COLO668 (cell line): ENCODE results near the gene FARP1.

Experiments
- DNase-seq: peaks from one replicate; lab custom pipeline; 2025; ENCODE audit not compliant: unreplicated experiment; lab: John Stamatoyannopoulos, UW

FARP1 gene

DNA sequence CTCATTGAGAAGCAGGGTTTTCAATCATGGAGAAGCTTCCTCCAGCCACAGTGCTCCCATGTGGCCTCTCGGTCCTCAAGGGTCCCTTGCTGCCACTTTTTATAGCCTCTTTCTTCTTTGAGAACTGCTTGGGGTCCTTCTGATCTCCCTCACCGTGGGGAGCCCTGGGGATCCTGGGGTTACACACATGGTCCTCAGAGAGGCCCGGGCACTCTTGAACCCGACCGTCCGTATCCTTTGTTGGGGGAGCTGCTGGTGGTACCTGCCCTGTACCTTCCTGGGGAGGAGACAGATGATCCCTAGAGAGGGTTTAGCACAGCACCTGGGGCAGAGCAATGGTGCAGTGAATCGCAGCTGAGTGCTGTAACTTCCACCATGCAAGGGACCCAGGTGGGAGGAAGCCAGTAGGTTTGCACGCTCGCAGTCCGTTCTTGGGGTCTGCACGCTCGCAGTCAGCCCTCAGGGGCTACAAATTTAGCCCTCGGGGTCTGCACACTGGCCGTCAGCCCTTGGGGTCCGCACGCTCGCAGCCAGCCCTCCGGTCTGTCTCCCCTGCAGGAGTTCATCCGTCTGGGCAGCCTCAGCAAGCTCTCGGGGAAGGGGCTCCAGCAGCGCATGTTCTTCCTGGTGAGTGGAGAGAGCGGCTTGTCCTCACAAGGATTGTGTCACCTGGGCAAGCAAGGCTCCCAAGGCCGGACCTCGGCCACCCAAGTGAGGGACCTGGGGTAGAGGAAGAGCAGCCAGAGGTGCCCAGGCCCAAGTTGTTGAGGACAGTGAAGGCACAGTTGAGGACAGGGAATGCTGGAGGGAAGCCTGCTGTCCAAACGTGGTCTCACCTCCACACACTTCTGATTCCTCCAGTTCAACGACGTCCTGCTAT, 295.6 kb downstream of the FARP1 start:
- DNase-seq = no peak

DNA sequence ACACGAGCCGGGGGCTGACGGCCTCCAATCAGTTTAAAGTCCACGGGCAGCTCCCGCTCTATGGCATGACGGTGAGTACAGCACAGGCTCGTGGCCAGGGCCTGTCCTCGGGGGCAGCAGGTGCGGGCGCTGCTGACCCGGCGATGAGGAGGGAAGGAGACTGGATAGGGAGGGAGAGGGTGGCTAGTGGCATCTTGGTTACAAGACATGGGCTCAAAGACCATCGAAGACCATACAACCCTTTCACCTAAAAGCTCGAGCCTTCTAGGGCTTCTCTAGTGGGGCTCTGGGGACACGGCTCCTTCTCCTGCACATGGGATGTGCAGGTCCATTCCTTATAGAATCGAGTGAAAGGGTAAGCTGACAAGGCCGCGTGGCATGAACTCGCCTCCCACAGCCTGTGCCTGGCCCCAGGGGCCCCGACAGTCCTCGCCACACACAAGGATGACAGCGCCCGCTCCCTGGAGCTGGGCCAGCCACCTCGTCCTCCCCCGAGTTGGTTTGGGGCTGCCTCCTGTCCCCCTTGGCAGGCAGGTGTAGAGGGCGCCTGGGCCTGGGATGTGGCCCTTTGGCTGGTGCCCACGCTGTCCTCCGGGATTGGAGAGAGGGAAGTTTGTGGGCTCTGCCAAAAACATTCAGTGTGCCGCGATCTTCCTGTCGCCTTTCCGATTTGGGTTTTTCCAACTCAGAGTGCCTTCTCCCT, 296.4 kb downstream of the FARP1 start:
- no peak for DNase-seq

DNA sequence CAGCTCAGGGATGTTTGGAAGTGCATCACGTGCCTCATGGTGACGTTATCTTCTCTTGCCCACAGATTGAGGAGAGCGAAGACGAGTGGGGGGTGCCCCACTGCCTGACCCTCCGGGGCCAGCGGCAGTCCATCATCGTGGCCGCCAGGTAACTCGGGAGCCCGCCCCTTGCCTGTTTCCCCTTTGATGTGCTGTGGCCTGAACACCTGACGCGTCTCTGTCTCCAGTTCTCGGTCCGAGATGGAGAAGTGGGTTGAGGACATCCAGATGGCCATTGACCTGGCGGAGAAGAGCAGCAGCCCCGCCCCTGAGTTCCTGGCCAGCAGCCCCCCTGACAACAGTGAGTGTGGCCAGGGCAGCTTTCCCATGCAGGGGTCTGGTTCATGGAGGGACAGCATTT, 297.0 kb downstream of the FARP1 start:
- no peak for DNase-seq

DNA sequence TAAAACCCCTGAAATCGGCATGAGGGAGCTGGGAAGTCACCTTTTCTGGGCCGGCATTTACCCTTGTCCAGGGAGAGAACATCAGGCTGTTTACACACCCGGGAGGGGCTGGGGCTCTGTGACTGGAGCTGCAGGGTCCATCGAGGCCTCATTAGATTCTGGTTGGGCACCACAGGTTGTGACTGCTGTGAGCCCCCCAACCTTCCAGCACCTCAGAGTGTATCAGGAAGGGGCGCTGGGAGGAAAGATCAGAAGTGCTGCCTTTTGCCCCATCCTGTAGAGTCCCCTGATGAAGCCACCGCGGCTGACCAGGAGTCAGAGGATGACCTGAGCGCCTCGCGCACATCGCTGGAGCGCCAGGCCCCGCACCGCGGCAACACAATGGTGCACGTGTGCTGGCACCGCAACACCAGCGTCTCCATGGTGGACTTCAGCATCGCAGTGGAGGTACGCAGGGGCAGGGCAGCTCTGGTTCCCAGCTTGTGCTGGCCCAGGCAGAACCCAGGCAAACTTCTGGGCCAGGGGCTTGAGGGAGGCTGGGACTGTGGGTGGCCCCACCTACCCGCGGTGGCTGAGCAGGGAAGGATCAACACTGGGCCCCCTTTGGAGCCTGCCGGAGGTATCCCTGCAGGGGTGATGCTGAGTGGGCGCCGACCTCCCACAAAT, 297.6 kb downstream of the FARP1 start:
- DNase-seq = no peak

DNA sequence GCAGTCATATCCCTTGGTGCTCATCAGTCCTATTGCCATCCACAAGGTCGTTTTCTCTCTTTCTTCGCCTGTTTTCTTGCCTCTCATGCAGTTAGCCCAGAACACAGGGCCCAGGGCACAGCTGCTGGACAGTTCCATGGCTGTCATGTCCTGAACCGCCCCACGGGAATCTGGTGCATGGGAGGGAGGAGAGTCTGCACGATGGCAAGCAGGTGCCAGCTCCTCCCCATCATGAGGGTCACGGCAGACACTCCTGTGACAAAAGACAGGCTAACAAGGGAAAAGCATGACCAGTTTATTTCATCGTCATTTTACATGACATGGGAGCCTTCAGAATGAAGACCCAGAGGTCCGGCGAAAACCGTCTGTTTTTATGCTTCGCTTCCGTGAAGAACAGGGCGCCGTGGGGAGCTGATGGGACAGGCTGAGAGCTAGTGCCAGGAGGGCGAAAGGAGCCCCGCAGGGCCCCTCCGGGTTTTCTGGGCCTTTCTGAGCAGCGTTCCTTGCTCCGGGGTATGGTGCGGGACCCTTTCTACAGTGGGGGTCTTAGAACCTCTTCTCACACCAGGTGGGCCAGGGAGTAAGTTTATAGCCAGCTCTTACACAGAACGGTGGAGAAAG, 298.3 kb downstream of the FARP1 start:
- DNase-seq = no peak

DNA sequence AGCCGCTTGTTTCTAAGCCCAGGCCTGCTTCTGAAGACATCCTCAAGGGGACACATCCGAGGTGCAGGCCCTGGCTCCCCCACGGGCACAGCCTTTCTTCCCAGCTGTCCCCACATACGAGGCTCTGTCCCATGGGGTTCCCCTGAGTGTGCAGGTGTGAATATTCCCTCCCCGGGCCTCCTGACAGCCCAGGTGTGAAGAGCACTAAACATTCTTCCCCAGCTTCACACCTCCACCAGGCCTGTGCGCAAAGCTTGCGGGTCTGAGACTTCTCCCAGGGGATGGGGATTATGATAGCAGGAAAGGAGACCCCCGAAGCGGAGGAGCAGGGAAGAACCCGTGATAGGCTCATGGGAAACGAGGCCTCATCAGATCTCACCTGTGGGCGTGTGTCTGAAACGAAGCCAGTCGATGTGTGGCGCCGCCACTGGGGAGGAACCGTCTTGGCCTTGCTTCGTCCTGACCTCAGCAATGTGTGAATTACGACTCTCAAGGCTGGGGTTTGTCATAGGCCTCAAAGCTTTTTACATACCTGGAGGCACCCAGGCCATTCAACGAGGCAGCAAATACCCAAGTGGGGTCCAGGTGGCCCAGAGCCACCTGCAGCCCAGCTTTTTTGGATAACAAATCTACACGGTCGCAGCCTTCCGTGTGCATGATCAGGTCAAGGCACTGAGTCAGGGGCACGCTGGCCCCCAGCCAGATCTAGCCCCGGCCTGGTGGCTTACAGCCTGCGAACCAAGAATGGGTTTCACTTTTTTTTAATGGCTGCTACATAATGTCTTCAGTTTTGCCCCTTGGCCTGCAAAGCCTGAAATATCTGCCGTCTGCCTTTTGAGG, 299.7 kb downstream of the FARP1 start:
- no peak for DNase-seq

DNA sequence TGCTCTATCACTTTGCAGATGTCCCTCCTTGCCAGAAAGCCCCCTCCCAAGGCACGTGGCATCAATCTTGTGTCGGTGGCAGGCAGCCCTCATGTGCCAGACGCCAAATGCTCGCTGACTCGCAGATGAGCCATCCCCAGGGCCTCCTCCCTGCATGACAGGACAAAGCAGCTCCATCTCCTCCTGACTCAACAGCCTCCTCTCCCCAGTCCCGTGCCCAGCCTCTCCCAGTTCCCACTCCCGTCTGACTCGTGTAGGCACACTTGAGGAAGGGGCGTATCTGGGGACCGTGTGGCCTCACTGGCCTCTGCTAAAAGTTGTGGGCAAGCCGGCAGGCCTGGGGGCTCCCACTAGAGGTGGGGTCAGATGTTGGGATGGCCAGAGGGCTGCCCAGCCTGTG, 300.4 kb downstream of the FARP1 start:
- no peak for DNase-seq

DNA sequence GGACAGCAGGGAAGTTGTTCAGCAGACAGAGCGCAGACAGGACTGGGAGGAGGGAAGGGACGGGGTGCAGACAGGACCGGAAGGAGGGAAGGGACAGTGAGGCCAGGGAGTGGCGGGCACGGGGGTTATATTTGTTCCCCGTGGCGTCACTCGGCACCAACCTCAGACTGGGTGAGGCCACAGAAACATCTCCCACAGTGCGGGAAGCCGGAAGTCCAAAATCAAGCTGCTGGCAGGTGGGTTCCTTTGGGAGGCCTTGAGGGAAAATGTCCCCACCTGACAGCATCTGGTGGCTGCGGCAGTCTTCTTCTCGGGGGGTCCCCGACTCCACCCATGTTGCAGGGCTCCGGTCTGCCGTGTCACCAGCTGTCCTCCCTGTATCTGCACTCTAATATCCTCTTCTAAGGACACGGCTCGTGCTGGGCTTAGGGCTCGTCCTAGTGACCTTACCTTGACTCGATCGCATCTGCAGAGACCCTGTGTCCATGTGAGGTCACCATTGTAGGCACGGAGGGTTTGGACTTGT, 301.0 kb downstream of the FARP1 start:
- no peak for DNase-seq

DNA sequence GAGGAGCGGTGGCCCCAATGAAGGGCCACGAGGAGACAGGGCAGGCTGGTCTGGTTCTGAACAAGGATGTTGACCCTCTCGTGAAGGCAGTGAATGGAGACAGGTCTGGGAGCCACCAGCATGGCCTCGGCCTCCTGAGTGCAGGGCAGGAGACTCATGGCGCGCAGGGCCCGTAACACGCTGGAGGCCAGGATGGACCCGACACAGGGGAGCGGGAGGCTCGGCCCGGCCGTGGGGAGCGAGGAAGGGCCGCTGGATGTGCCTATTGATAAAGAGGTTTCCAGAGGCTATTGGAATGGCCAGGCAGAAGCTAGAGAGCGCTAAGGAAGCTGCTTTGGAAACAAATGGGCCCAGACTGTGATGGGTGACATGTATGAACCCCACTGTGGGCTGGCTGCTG, 301.5 kb downstream of the FARP1 start:
- no peak for DNase-seq

DNA sequence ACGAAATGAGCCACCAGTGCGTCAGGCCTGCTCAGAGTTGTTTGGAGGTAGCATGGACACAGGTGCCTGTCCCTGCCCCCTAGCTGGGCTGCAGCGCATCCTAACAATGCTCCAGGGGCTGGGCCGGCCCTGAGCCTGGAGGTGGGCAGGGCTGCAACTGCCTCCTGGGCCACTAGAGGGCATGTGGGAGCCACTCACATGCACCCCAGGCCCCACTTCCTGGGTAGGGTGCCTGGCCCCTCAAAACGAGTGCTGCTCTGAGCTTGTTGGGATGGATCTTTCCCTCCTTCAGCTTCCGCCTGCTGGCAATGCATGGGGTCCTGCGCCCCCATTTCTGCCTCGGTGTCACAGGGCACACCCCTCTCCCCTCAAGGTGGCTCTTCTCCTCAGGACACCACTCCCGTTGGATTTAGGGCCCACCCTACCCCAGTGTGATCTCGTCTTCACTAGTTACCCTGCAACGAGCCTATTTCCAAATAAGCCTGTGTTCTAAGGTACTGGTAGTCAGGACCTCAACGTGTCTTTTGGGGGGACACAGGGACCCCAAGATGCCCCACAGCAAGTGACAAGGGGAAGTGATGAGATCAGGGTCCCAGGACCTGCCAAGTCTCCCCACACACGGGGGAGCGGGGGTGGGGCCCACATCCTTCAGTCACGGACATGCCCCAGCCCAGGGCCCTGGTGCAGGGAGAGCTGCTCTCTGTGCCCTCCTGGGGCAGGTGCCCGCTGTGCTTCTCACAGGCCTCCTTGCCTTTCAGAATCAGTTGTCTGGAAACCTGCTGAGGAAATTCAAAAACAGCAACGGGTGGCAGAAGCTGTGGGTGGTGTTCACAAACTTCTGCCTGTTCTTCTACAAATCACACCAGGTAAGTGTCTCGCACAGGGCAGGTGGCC, 302.7 kb downstream of the FARP1 start:
- peak; percentile 85 for DNase-seq

DNA sequence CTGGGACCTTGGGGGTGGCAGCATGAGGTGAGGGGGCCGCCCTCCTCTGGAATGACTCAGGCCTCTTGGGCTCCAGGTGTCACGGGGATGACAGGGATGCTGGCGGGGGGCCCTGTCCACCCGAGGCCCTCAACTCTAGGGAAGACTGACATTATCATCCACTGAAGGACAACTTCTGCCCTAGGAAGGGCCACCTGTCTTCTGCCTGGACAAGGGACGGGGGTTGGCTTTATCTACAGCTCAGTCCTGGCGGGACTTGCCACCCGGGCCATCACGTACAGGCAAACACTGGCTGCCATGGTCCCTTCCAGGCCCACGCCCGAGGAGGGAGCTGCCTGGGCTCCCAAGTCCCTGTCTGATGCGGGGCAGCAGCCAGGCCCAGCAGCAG, 303.3 kb downstream of the FARP1 start:
- no peak for DNase-seq

DNA sequence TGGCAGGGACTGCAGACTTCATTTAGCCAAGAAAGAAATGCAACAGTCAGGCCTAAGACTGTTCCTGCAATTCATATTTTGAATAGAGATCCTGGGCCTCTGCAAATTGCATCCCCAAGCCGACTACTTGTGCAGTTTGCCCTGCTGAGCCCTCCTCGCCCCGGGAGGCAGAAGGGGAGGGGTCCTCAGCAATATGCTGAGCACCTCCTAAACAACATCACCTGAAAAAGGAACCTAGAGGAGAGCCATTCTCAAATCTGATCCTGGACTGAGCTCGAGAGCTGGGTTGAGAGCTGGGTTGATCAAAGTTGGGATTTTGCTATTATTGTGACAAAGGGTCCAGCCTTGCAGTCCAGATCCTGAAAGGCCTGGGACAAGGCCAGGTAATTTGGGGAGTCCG, 304.2 kb downstream of the FARP1 start:
- no peak for DNase-seq

DNA sequence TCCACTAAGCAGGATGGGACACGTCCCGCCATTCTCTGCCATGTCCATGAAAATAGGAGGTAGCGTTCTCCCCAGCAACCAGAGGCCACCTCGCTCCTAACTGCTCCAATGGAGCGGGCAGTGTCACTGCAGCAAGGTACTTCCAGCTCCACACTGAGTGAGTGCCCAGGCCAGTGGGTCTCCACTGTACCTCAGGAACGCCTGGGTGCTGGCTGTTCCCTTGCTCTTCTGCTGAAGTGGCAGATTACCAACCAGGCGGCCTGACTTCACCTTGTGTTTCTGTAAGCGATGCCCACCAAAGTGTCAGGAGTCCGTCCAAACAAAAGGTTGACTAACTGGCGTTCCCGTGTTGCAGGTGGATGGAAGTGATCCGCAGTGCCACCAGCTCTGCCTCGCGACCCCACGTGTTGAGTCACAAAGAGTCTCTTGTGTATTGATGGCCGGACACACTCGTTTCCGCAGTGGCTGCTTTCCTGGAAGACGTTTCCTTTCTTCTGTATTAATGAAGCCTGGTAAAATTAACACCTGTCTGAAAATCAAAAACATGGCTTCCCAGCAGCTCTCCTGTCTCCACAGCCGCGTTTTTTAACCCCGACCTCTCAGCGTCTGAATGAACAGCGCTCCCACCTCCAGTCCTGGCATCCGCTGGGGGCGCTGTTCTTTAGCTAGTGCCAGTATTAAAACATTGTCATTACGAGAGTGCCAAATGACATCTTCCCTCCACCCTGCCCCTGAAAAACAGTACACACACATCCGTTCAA, 305.2 kb downstream of the FARP1 start:
- DNase-seq = peak; percentile 50

DNA sequence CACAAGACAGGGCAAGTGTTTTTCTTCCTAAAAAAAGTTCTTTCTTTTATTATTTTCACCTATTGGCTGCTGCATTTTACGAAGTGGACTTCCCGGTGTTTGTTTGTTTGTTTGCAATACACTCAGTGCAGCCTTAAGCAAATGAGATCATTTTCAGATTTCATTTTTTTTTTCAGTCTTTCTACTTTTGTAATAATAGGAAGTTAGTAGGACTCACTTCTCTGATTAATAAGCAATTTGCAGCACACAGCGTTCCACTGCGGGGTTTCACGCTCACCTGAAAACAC, 305.7 kb downstream of the FARP1 start:
- DNase-seq = no peak

DNA sequence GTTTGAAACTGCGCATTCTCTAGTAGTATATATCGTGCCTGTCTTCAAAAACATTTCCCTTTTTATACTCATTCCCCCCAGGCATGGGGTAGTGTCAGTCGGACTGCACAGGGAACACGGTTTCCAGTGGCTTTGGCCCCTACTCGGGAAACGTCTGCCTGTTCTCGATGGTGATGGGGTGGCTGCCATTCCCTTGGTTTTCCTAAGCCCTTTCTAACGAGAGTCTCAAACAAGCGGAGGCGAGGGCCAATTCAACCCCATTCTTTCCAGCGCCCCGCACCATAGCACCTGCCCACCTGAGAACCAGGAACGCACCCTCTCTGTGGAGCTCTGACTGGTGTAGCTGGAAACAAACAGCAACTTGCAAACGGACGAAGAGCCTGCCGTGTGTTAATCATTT, 306.4 kb downstream of the FARP1 start:
- no peak for DNase-seq

DNA sequence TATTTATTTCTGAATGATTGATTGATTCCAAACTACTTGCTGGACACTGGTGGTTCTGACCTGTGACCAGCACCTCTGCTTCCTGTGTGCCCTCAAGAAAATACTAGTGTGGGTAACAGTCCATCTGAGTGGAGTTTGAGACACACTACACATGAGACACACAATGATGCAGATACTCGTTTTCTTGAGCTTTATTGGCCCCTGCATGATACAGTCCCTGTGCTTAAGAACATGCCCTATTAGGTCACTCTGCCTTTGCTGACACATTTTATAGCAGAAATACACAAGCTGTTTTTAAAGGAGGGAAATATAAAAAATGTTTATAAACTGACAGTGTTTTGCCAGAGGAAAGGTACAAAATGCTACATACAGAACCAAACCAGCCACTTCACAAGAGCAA, 307.1 kb downstream of the FARP1 start:
- no peak for DNase-seq

DNA sequence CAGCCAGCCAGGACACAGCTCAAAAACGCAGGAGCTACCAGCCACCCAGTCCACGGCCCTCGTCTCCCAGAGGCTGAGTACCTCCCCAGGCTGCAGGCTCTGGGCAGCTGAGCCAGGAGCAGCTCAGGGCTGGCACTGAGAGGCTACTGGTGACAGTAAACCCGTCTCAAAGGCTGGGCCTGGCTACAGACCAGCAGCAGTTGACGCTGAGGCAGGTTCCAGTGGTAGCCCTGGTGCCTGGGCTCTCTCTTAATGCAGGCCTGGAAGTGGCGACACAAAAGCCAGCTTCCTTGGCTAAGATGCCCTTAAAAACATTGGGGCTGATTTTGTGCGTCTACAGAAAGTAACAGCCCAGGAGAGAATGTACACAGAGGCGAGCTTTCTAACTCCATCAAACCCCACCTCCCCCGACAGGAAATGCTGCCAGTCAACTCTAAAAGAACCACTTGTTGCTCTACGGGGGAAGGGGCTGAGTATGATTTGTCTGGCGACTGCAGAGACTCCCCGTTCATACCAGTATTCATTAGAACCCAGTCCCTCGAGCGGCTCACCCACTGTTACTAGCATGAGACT, 307.7 kb downstream of the FARP1 start:
- DNase-seq = no peak

DNA sequence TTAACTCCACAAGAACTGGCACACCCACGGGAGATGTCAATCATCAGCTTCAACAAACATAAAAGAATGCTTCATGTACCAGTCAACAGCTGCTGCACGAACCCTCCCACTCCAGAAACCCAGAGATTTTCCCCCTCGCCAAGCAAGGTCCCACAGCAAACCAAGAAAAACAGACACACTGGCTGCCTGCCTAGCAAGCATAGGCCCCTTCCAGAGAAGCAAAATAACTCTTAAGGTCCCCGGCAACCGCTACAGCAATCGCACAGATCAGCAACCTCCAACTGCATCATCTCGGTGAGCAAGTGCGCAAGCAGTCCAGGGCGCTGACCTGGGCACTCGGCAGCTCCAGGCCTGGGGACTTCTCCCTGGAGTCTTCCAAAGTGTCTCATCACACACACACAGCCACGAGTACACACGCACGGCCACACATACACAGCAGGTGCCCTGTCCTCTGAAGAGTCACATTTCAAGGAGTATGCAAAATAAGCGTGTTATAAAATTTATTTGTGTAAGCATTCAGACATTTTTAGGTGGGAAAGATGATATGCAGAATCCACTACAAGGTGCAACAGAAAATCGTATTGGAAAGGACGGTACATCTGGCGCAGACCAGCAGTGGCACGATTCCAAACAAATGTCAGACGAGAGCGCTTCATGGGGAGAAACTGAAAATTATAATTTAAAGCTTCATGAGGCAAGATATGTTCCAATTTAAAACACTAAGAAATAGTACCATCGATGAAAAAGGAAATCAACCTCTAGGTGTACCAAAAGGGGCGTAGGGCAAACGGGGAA, 309.0 kb downstream of the FARP1 start:
- no peak for DNase-seq
